HG02840 (cell line): ENCODE results near the gene DSCAM.

Source experiments
- ATAC-seq: cut with Tn5 transposase; IDR thresholded peaks from one replicate; pipeline ENCODE4 v1.9.1; 2021; ENCODE audit warnings: mild to moderate bottlenecking, moderate library complexity, moderate number of reproducible peaks; ENCODE audit not compliant: unreplicated experiment, low FRiP score

The DSCAM gene

GRCh38 chr21:40563900-40564299, 283.1 kb downstream of the DSCAM start:
- ATAC-seq, result no peak

GRCh38 chr21:40562242-40563002, 284.5 kb downstream of the DSCAM start:
- no peak for ATAC-seq

- ATAC-seq, result no peak
Observed at GRCh38 chr21:40556442-40556968, 290.5 kb downstream of the DSCAM start.

GRCh38 chr21:40555021-40555528, 291.9 kb downstream of the DSCAM start:
- ATAC-seq, result no peak

- no peak for ATAC-seq
Observed at GRCh38 chr21:40553781-40554180, 293.2 kb downstream of the DSCAM start.

GRCh38 chr21:40547906-40548513, 298.9 kb downstream of the DSCAM start:
- no peak for ATAC-seq

GRCh38 chr21:40546647-40547046, 300.3 kb downstream of the DSCAM start:
- ATAC-seq, result no peak

- no peak for ATAC-seq
Observed at GRCh38 chr21:40540216-40540615, 306.7 kb downstream of the DSCAM start.

GRCh38 chr21:40534886-40535285, 312.1 kb downstream of the DSCAM start:
- no peak for ATAC-seq

GRCh38 chr21:40531431-40532110, 315.4 kb downstream of the DSCAM start:
- no peak for ATAC-seq

GRCh38 chr21:40531016-40531415, 315.9 kb downstream of the DSCAM start:
- ATAC-seq, result no peak

GRCh38 chr21:40517646-40518045, 329.3 kb downstream of the DSCAM start:
- ATAC-seq, result no peak

GRCh38 chr21:40516335-40516734, 330.6 kb downstream of the DSCAM start:
- no peak for ATAC-seq

GRCh38 chr21:40512590-40512989, 334.4 kb downstream of the DSCAM start:
- ATAC-seq, result no peak

- no peak for ATAC-seq
Observed at GRCh38 chr21:40507978-40508377, 339.0 kb downstream of the DSCAM start.

- ATAC-seq, result no peak
Observed at GRCh38 chr21:40505681-40506080, 341.3 kb downstream of the DSCAM start.

- ATAC-seq, result no peak
Observed at GRCh38 chr21:40505244-40505643, 341.7 kb downstream of the DSCAM start.

- ATAC-seq, result no peak
Observed at GRCh38 chr21:40504825-40505224, 342.1 kb downstream of the DSCAM start.

- no peak for ATAC-seq
Observed at GRCh38 chr21:40496116-40496515, 350.8 kb downstream of the DSCAM start.

GRCh38 chr21:40490408-40490807, 356.6 kb downstream of the DSCAM start:
- ATAC-seq, result no peak

- no peak for ATAC-seq
Observed at GRCh38 chr21:40489001-40489400, 358.0 kb downstream of the DSCAM start.
